Germinal center (tissue), 1 donor: ENCODE data around the gene SFXN2.

Source experiments
- DNase-seq: peaks from one replicate; pipeline ENCODE4 v3.0.0; 2012; ENCODE audit warnings: mixed read lengths, low spot score

Gene SFXN2

GRCh38 chr10:102777711-102778453 is 63.4 kb downstream of the SFXN2 start:
- DNase-seq: no peak

- DNase-seq: no peak
These were observed 64.3 kb downstream of the SFXN2 start for GRCh38 chr10:102778781-102779180.

GRCh38 chr10:102779680-102780526 is 65.5 kb downstream of the SFXN2 start:
- no peak for DNase-seq

DNA sequence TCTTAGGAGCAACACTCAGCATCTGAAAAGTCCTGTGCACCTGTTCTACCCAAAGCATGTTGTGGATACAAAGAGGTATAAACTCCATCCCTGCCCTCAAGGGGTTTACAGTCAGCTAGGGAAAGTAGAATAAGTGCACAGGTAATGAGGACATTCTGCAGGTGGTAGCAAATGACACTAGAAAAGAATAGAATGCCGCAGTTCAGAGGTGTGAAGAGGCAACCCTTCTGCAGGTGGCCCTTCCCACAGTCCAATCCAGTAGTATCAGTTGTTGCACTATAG is 66.0 kb downstream of the SFXN2 start:
- no peak for DNase-seq

DNA sequence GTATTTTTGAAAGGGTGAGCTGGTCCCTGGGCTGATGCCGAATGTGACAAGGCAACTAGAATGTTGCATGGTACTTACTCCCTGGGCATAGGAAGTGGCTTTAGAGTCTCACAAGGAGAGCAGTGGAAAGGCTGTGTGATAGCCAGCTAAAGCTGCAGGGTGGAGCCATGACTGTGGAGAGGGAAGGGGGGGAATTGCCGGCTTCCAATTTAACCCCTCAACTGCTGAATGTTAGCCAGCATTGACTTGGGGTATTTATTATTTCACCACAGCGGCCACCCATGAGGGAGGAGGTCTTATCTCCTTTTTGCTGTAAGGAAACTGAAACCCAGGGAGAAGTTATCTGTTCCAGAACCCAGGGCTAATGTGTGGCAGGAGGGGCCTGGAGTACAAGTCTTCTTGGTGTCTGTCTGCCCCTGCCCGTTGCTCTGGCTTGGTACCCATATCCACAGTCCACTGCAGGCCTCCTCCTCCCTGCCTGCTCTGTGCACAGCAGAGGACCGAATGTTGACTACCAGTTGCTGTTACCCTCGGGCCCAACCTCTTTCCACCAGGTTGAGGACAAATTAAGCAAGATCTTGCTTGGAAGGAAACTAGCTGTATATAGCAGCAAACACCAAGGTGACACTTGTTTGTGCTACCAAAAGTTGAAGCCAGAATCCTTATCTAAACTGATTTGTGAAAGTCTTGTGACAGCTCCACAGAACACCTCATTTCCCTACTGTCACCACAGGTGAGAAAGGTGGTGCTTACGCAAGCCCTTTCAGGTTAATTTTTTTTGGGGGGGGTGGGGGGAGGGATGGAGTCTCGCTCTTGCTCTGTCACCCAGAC is 66.9 kb downstream of the SFXN2 start:
- no peak for DNase-seq

DNA sequence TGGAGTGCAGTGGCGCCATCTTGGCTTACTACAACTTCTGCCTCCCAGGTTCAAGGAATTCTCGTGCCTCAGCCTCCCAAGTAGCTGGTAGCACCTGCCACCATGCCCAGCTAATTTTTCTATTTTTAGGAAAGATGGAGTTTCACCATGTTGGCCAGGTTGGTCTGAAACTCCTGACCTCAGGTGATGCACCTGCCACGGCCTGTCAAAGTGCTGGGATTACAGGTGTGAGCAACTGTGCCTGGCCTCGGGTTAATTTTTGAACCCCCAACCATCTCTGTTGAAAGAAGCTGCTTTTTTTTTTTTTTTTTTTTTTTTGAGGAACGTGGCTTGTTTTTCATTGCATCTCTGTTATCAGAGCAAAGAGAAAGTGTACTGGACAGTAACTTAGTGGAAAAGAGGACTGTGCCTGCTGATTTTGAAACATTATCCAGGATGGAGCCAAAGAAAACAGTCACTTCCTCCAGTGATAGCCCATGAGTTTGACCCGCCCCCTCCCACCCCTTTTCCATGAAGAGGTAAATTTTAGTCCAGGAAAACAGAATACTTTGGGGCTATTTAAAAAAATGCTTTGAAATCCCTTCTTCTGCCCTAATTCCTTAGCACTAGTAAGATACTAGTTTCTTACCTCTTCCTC is 67.6 kb downstream of the SFXN2 start:
- no peak for DNase-seq

DNA sequence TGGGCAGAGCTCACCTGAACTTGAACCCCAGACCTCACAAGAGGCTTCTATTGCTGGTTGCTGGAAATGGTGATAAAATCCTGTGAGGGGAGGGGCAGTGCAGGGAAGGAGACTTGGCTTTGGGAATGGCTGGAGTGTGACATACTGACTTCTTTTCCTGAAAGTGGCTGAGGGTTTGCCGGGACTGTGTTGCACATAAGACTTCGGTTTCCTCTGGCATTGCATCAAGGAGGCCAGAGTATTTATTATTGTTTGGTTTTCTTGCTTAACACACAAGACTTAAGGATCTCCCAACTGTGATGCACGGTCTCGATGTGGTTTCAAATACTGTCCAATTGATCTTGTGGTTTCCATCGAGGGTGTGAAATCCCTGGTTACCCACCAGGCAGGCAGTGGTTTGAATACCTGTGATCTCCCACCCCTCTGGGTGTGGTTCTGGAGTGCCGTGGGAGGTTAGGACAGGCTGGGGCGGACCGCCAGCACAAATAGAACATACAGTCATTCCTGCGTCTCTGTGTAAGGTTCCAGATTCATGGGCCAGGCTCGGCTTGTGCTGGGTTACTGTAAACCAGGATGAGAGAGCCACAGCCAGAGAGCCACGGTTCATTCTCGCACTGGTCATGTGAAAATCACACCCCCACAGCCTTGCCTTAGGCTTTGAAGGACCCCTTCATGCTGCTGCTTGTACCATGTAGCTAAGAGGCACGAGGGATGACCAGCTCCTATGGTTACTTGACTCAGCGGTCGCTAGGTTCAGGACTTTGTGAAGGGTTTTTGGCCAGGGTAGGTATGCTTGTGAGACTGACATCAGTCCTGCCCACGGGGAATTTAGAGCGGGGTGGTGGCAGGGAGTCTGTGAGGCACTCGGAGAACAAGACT is 68.5 kb downstream of the SFXN2 start:
- no peak for DNase-seq

DNA sequence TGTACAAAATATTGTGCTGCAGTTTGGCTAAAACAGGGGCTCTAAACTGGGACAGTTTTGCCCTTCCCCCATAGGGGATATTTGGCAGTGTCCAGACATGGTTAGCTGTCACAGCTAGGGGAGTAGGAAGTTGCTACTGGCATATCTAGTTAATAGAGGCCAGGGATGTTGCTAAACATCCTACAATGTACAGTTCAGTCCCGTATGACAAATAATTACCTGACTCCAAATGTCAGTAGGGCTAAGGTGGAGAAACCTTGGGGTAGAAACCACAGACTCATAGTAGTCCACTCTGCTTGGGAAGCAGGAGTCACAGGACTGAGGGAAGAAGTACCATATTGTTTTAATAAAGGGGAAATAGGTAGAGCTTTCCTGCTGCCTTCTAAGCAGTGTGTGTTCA is 69.1 kb downstream of the SFXN2 start:
- no peak for DNase-seq

GRCh38 chr10:102785818-102786217 is 71.4 kb downstream of the SFXN2 start:
- no peak for DNase-seq

DNA sequence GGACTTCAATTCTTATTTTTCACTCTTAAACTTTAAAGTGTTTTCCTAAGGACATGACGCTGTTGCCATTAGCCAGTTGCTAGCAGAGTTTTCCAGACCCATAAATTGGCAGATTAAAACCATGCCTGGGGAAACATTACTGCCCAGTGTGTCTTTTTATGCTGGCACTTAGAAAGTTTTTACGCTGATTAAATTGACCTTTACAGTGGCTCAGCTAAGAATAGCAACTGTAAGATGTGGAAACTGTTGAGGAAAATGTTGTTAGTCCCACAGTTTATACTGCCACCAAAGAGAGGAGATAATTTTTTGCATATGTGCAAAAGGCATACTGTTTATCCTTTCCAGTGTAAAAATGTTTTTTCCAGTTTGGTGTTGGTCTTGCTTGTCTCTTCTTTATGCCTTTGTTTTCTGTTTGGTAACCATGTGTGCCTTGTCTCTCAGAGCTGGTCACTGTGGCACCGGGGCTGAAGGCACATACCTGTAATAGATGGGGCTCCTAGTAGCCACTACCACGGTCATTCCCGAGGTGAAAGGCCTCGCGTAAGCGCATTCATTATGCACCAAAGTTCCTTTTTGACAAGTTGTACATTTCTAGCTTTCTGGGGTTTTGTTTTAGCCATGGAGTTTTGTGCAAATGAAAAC is 77.4 kb downstream of the SFXN2 start:
- no peak for DNase-seq
